Fibroblast of mammary gland (primary cell): ENCODE measurements around the gene KIF6.

ENCODE experiments used
- DNase-seq: peaks from one replicate; pipeline ENCODE4 v3.0.0-alpha.2; 2010; ENCODE audit warnings: low read depth
- H3K4me3 ChIP-seq: 2 replicates; pipeline ENCODE4 v1.5.1; 2011; ENCODE audit warnings: low read depth, mild to moderate bottlenecking, low read length, moderate library complexity; ENCODE audit not compliant: control insufficient read depth
- CTCF ChIP-seq: conservative IDR thresholded peaks from 2 replicates; pipeline ENCODE4 v1.5.1; 2011; ENCODE audit warnings: low read depth, low read length, inconsistent platforms; ENCODE audit not compliant: control insufficient read depth, insufficient read depth

The KIF6 gene

GRCh38 chr6:39328066-39328465, 397.1 kb downstream of the KIF6 start:
- no peak for DNase-seq
- H3K4me3 ChIP-seq, result no peak overlapping the region
- no peak for TF ChIP-seq CTCF

- TF ChIP-seq CTCF, result no peak
- no peak for DNase-seq
- no peak overlapping the region for H3K4me3 ChIP-seq
These were observed 397.7 kb downstream of the KIF6 start for GRCh38 chr6:39327507-39327906.

GRCh38 chr6:39322306-39322850, 402.8 kb downstream of the KIF6 start, which contains the start of gene KCNK16:
Gene KCNK16 (minus strand): TSS chr6:39322702. CDS start chr6:39322540, 162 bp downstream.
- DNase-seq, result no peak
- H3K4me3 ChIP-seq, result no peak within 1 kb of the TSS
- TF ChIP-seq CTCF, result no peak

GRCh38 chr6:39321761-39322160, 403.4 kb downstream of the KIF6 start:
- TF ChIP-seq CTCF, result no peak
- no peak for DNase-seq
- H3K4me3 ChIP-seq, result no peak overlapping the region

GRCh38 chr6:39320363-39320984, 404.7 kb downstream of the KIF6 start:
- no peak for TF ChIP-seq CTCF
- no peak overlapping the region for H3K4me3 ChIP-seq

GRCh38 chr6:39319621-39320362, 405.4 kb downstream of the KIF6 start:
- no peak for DNase-seq
- no peak for TF ChIP-seq CTCF
- no peak overlapping the region for H3K4me3 ChIP-seq

More at GRCh38 chr6:39320363-39320984, 404.7 kb downstream of the KIF6 start:
- DNase-seq, result no peak

- H3K4me3 ChIP-seq, result no peak overlapping the region
- no peak for DNase-seq
- no peak for TF ChIP-seq CTCF
These were observed 408.0 kb downstream of the KIF6 start for GRCh38 chr6:39317256-39317655.
